ENCODE data around the gene OR3A1. TPM values are rescaled to one million over a fixed set of nuclear protein-coding genes. Genes with fewer than 3 reads are reported as not detected.

OR3A1 gene
- total and polyA plus RNA-seq, 2 of the 8 experiments (the other 6 are each of a cell fraction or from before 2014, with no cell fraction given), result not detected

DNA sequence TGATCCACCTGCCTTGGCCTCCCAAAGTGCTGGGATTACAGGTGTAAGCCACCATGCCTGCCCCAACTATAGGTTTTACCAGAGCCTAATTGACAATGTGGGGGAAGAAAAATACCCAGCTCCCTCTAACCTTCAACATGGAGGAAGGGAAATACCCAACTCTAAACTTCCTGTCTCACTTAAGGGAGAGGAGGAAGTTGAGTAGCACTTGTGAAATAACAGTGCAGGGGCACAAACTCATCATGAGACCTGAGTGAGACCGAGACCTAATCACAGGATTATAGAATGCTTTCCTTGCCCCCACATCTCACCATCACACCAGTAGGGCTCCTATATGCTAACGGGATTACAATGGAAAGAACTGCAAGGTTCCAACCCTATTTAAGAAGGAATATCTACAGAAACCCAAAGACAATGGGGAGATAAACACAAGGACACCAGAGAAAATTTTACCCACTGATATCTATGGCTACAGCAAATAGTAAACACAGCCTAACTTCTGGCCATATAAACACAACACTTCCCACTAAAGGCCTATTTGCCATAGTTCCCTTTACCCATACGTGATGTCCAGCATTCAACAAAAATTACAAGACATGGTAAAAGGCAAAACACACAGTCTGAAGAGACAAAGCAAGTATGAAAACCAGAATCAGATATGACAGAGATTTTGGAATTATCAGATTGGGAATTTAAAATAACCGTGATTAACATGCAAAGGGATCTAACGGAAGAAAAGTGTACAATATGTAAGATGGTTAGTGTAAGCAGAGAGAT is 26.9 kb downstream of the OR3A1 start:
- Histone ChIP-seq H2BK5ac (ENCODE audit: low read depth, low read length) (no peak overlapping the region), H3K4me3 (ENCODE audit: extremely low read depth in 1 of 4, insufficient read depth in 2 of 4, low read depth in 3 of 4, low read length in 4 of 4) (no peak overlapping the region), H3K79me1 (ENCODE audit: low read depth, low read length) (no peaks in the 10 kb centered on the region), H3K18ac (ENCODE audit: extremely low read depth, low read length) (no peak overlapping the region), H4K20me1 (replicated peaks in 1 of 2; ENCODE audit: control insufficient read depth in 1 of 2, insufficient read depth in 2 of 2, low read length in 2 of 2) (no peaks in the 10 kb centered on the region), H4K91ac (replicated peaks; ENCODE audit: insufficient read length, low read length) (no peak overlapping the region), H2BK120ac (replicated peaks; ENCODE audit: low read depth, low read length) (no peak overlapping the region), H3K56ac (replicated peaks; ENCODE audit: insufficient read length, low read depth, low read length) (no peak overlapping the region), H3K79me2 (ENCODE audit: control insufficient read depth in 1 of 2, insufficient read depth in 2 of 2, low read length in 2 of 2) (no peaks in the 10 kb centered on the region), H3K27me3 (replicated peaks in 1 of 4; ENCODE audit: control insufficient read depth in 3 of 4, extremely low read depth in 1 of 4, insufficient read depth in 3 of 4, low read length in 3 of 4) (no peaks in the 10 kb centered on the region), H3K9me3 (ENCODE audit: insufficient read depth in 2 of 2, low read depth in 1 of 2, low read length in 1 of 2) (peaks cover 30 to 40% of the 10 kb centered on the region in 2 experiments; a peak in 3 of 4 replicates), H2BK20ac (ENCODE audit: low read length) (no peak overlapping the region), H3K27ac (ENCODE audit: low read depth, low read length) (no peak overlapping the region), H3K4me1 (replicated peaks in 1 of 4; ENCODE audit: control insufficient read depth in 3 of 4, insufficient read depth in 4 of 4, low read length in 3 of 4) (no peaks in the 10 kb centered on the region), H2BK12ac (ENCODE audit: low read depth, low read length) (no peak overlapping the region), H4K8ac (ENCODE audit: extremely low read depth, insufficient read depth, low read length) (no peak overlapping the region), H2BK15ac (ENCODE audit: low read length) (no peak overlapping the region), H3K9ac (replicated peaks in 1 of 4; ENCODE audit: extremely low read depth in 1 of 4, low read depth in 3 of 4, low read length in 3 of 4) (no peak overlapping the region), H4K5ac (ENCODE audit: insufficient read length, low read depth, low read length) (no peak overlapping the region), H3K23me2 (ENCODE audit: low read depth, low read length) (no peaks in the 10 kb centered on the region), H3K14ac (ENCODE audit: insufficient read length) (no peak overlapping the region), H2AFZ (ENCODE audit: low read length) (no peak overlapping the region), H2AK5ac (ENCODE audit: low read depth, low read length) (no peak overlapping the region), H3K23ac (ENCODE audit: insufficient read length) (no peak overlapping the region), H3K36me3 (ENCODE audit: control insufficient read depth in 2 of 4, insufficient read depth in 4 of 4, low read length in 3 of 4) (no peaks in the 10 kb centered on the region), H3K4me2 (ENCODE audit: insufficient read depth in 1 of 2, low read depth in 2 of 2, low read length in 2 of 2) (no peak overlapping the region), H3K4ac (replicated peaks; ENCODE audit: insufficient read length, low read depth, low read length) (no peak overlapping the region)
- POLR2A ChIA-PET (ENCODE audit: partially characterized antibody), result no interaction called here
- no peak for FAIRE-seq
- WGBS, 2 experiments (ENCODE audit: extremely low coverage in 1 of 2, insufficient coverage in 1 of 2, insufficient read length in 1 of 2, insufficient replicate concordance in 2 of 2, low coverage in 1 of 2, low lambda C conversion rate in 2 of 2, missing lambda C conversion rate in 1 of 2), result 71% methylated on average over 5 of the region's 5 CpGs; no CpG with 5 or more reads in 1 of the 2 experiments
- CTCF ChIA-PET (ENCODE audit: partially characterized antibody), result no interaction called here
- DNase-seq (ENCODE audit: low read depth in 1 of 2, low spot score in 2 of 2), result no peak
- TF ChIP-seq SAP30 (IDR thresholded peaks at IDR 0.05; ENCODE audit: insufficient read depth, insufficient replicate concordance, low read length) (no peak), KDM4A (IDR thresholded peaks at IDR 0.05; ENCODE audit: low read depth, low read length, severe bottlenecking) (no peak), RBBP5 (IDR thresholded peaks at IDR 0.05; ENCODE audit: borderline replicate concordance, low read depth, low read length) (no peak), ZNF274 (IDR thresholded peaks at IDR 0.05; ENCODE audit: borderline replicate concordance, extremely low read depth, low read length) (no peak), EP300 (IDR thresholded peaks at IDR 0.05; ENCODE audit: borderline replicate concordance in 1 of 2, low read depth in 2 of 2, low read length in 2 of 2) (no peak), GABPA (IDR thresholded peaks at IDR 0.05; ENCODE audit: borderline replicate concordance, insufficient read depth, low read length) (no peak), SP2 (IDR thresholded peaks at IDR 0.05; ENCODE audit: low read length) (no peak), SIX5 (IDR thresholded peaks at IDR 0.05; ENCODE audit: low read depth, low read length) (no peak), YY1 (IDR thresholded peaks at IDR 0.05; ENCODE audit: low read depth, low read length) (no peak), PHF8 (conservative IDR thresholded peaks at IDR 0.05; ENCODE audit: low read depth, low read length) (no peak), BACH1 (IDR thresholded peaks at IDR 0.05; ENCODE audit: low read length) (no peak), EZH2 (IDR thresholded peaks at IDR 0.05; ENCODE audit: low read depth, low read length, severe bottlenecking) (no peak), TCF12 (IDR thresholded peaks at IDR 0.05; ENCODE audit: low read depth, low read length) (no peak)

All from H1 (cell line).